ENCODE data around the gene OVOL1.

Gene OVOL1

DNA sequence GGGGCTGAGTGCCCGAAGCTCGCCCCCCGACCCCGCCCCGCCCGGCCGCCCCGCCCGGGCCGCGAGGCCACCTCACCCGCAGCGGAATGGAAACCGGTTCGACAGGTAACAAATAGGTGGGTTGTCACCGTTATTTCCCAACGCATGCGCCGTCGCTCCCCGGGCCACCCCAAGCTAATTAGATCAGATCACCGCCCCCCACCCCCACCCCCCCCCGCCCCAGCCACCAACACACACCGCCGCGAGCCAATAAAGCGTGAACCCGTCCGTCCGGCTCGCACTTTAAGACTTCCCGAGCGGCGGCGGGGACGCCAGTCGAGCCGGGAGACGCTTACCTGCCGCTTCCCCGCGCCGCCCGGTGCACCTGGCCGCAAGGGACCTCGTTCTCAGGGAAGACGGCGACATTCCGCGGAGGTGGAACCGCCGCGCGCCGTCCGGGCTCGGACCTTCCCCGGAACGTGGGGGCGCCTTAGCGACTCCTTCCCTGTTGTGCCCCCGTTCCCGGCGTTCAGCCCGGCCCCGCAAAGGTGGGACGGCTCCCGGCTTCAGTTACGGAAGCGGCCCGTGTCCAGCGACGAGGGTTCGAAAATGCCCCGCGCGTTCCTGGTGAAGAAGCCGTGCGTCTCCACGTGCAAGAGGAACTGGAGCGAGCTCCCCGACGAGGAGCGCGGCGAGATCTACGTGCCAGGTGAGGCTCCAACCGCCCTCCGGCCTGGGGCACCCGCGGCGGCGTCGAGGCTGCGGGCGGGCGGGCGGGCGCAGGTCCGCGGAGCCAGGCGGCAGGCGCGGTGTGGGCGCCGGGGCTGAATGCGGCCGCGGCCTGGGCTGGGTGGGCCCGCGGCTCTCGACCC lies at the start of gene OVOL1:
Gene OVOL1, plus strand, starts transcription at position 278 of the 851 bp plus-strand sequence. Its CDS starts 311 bp downstream, at position 589.
- no peak within 1 kb of the TSS for H3K27ac ChIP-seq
- DNase-seq (ENCODE audit: low spot score), result peak; percentile 91
- TF ChIP-seq, protein P1, sequence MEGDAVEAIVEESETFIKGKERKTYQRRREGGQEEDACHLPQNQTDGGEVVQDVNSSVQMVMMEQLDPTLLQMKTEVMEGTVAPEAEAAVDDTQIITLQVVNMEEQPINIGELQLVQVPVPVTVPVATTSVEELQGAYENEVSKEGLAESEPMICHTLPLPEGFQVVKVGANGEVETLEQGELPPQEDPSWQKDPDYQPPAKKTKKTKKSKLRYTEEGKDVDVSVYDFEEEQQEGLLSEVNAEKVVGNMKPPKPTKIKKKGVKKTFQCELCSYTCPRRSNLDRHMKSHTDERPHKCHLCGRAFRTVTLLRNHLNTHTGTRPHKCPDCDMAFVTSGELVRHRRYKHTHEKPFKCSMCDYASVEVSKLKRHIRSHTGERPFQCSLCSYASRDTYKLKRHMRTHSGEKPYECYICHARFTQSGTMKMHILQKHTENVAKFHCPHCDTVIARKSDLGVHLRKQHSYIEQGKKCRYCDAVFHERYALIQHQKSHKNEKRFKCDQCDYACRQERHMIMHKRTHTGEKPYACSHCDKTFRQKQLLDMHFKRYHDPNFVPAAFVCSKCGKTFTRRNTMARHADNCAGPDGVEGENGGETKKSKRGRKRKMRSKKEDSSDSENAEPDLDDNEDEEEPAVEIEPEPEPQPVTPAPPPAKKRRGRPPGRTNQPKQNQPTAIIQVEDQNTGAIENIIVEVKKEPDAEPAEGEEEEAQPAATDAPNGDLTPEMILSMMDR (conservative IDR thresholded peaks at IDR 0.05; ENCODE audit: low read depth), result no peak
- ChIA-PET POLR2A (ENCODE audit: low non-redundant PET) (interaction anchor here (1.0 kb wide), 1 partner anchor 28 kb away, joined by 4 read pairs; no protein-coding TSS in a partner anchor), CTCF (interaction anchor here (0.7 kb wide), 1 partner anchor 76 kb away, joined by 3 read pairs; no protein-coding TSS in a partner anchor)

DNA sequence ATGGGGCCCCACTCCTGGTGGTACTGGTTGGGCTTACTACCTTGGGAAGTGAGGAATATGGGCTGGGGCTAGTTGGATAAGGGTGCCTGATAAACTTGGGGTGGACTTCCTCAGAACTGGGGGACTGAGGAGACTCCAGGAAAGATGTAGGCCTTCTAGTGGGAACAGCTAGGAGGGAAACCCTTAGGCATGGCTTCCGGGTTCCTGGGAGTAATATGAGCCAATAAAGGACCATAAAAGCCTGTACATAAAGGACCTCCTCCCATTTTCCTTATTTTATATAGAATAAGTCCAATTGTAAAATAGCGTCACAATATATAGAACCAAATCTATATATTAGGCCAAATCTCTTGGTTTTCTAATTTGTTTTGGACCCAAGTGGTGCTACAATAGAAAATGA lies 47.8 kb upstream of the OVOL1 start:
- ChIA-PET POLR2A (ENCODE audit: low non-redundant PET) (no interaction called here), CTCF (no interaction called here)
- no peak overlapping the region for H3K27ac ChIP-seq
- TF ChIP-seq, protein P1 (conservative IDR thresholded peaks at IDR 0.05; ENCODE audit: low read depth), result no peak
- DNase-seq (ENCODE audit: low spot score), result no peak

DNA sequence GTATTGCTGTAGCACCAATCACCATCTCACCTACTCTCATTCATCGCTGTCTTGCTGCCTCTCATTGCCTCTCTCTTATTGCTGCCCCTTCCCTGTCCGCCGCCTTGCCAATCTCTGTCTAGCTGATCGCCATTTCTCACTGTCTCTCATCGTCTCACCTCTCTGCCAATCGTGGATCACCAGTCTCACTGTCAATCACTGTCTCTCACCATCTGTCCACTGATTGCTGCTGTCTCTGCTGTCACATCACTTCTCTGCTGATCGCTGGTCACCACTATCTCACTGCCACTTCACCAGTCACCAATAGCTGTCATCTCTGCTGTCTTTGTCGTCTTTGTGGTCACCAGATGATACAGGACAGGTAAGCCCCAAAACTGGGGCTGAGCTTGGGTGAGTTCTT lies 45.7 kb upstream of the OVOL1 start:
- DNase-seq (ENCODE audit: low spot score), result no peak
- TF ChIP-seq, protein P1 (conservative IDR thresholded peaks at IDR 0.05; ENCODE audit: low read depth), result no peak
- ChIA-PET POLR2A (ENCODE audit: low non-redundant PET) (no interaction called here), CTCF (interaction anchor here (0.7 kb wide), 2 partner anchors 14 to 51 kb away, joined by 3 read pairs; no protein-coding TSS in a partner anchor)
- no peak overlapping the region for H3K27ac ChIP-seq

DNA sequence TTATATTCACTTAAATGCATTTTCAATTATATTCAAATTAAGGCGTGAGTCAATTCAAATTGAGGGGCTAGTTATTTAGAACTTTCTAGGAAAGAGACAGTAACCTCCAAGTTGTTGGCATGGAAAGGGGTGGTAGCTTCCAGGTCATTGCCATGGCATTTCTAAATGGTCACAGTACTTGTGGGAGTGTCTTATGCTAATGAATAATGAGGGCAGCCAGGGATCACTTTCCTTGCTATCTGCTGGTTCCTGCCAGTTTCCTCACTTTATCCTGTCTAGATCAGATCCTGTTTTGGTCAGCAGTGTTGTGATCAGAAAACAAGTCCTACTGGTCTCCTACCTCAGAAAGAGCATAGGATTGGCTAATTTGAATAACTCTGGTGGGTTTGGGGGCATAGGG lies 44.5 kb upstream of the OVOL1 start:
- H3K27ac ChIP-seq, result no peak overlapping the region
- ChIA-PET CTCF (interaction anchor here (0.7 kb wide), 1 partner anchor 383 kb away, joined by 7 read pairs; no protein-coding TSS in a partner anchor), POLR2A (ENCODE audit: low non-redundant PET) (no interaction called here)
- TF ChIP-seq, protein P1 (conservative IDR thresholded peaks at IDR 0.05; ENCODE audit: low read depth), result no peak
- no peak for DNase-seq (ENCODE audit: low spot score)

DNA sequence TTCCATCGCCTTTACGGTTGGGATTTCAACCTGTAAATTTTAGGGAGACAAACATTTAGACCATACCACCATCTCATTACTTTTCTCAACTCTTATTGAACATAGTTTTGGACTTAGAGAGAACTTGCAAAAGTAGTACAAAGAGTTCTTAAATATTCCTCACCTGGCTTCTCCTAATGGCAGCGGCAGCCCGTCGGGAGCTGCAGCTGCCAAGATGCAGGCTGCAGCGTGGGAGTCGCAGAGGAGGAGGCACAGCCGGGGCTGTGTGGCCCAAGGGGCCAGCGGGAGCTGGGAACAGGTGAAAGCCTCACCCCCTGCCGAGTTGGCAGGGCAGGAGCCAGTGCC lies 43.2 kb upstream of the OVOL1 start:
- TF ChIP-seq, protein P1 (conservative IDR thresholded peaks at IDR 0.05; ENCODE audit: low read depth), result no peak
- H3K27ac ChIP-seq, result no peak overlapping the region
- no peak for DNase-seq (ENCODE audit: low spot score)
- ChIA-PET POLR2A (ENCODE audit: low non-redundant PET) (no interaction called here), CTCF (interaction anchor here (2.6 kb wide), 1 partner anchor 36 kb away, joined by 15 read pairs; the partner anchor contains the start of gene AP5B1)

DNA sequence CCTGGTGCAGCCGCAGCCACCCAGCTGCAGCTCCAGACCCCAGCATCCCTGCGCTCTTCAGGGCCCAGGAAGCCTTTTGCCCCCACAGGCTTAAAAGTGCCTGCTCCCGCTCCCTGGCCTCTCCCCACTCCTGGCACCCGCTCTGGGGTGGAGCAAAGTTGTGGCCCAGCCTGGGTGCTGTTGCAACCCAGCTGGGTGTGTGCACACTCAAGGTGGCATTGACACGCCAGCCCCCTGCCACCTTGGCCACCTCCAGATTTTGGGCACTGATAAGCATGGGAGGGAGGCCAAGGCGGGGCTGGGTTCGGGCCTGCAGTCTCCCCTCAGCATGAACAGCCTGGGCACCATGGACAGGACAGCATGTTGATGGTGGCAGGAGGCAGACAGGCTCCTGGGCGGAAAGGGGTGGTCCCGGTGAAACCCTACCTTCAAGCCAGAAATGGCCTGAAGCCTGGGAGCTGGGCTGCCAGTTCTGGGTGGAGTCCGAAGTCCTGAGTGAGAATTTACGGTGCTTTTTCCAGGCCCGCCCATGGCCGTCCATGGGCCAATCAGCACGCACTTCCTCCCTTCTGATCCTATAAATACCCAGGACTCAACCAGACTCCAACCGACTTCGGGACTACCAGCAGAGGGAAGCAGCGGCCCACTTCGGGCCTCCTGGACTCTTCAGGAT lies 42.7 kb upstream of the OVOL1 start:
- peak; percentile 34 for DNase-seq (ENCODE audit: low spot score)

More for the DNA sequence above, 42.7 kb upstream of the OVOL1 start:
- H3K27ac ChIP-seq, result no peak overlapping the region
- TF ChIP-seq, protein P1 (conservative IDR thresholded peaks at IDR 0.05; ENCODE audit: low read depth), result 0 out of 2 replicates have a peak, but pooled peaks have one; percentile 14
- ChIA-PET CTCF (interaction anchor here (0.6 to 2.6 kb wide), 9 partner anchors 25 to 1035 kb away, joined by 3 to 15 read pairs (median 4); partner anchors contain the start of genes AP5B1 and KAT5), POLR2A (ENCODE audit: low non-redundant PET) (no interaction called here)
